DOHH2 (cell line): ENCODE data around the gene NLGN3.

Source experiments
- H3F3A ChIP-seq: fragments of 200-600 bp; sonication (generic), shearing (Covaris generic); 2 replicates; pipeline ENCODE4 v1.6.0; 2016; ENCODE audit warnings: antibody characterized with exemption, mild to moderate bottlenecking; ENCODE audit not compliant: control insufficient read depth, insufficient read depth
- H3K27ac ChIP-seq: fragments of 200-600 bp; sonication (generic); 2 replicates; pipeline ENCODE4 v1.5.1; 2014; ENCODE audit warnings: low read depth, mild to moderate bottlenecking, low read length, moderate library complexity
- H3K27me3 ChIP-seq: fragments of 200-600 bp; sonication (generic); 2 replicates; pipeline ENCODE4 v1.6.1; 2014; ENCODE audit warnings: mild to moderate bottlenecking, low read length, mixed read lengths; ENCODE audit not compliant: control insufficient read depth
- H3K36me3 ChIP-seq: fragments of 200-600 bp; sonication (generic); 2 replicates; pipeline ENCODE4 v1.6.1; 2014; ENCODE audit warnings: mild to moderate bottlenecking, low read length, moderate library complexity, mixed read lengths; ENCODE audit not compliant: control insufficient read depth
- H3K4me1 ChIP-seq: fragments of 200-600 bp; sonication (generic); 2 replicates; pipeline ENCODE4 v1.6.1; 2014; ENCODE audit warnings: mild to moderate bottlenecking, low read length, mixed read lengths; ENCODE audit not compliant: control insufficient read depth
- H3K4me2 ChIP-seq: fragments of 200-600 bp; sonication (generic); 2 replicates; pipeline ENCODE4 v1.6.0; 2014; ENCODE audit warnings: mild to moderate bottlenecking, low read length, moderate library complexity
- H3K4me3 ChIP-seq: fragments of 200-600 bp; sonication (generic); 2 replicates; pipeline ENCODE4 v1.5.1; 2014; ENCODE audit warnings: mild to moderate bottlenecking, low read length, mixed read lengths
- H3K79me2 ChIP-seq: fragments of 200-600 bp; sonication (generic); 2 replicates; pipeline ENCODE4 v1.6.1; 2014; ENCODE audit warnings: mild to moderate bottlenecking, low read length, mixed read lengths; ENCODE audit not compliant: control insufficient read depth
- H3K9me2 ChIP-seq: fragments of 200-600 bp; sonication (generic); replicated peaks from 2 replicates; pipeline ENCODE4 v1.6.1; 2014; ENCODE audit warnings: mild to moderate bottlenecking, low read length, mixed read lengths; ENCODE audit not compliant: control insufficient read depth
- H3K9me3 ChIP-seq: fragments of 200-600 bp; sonication (generic); 2 replicates; pipeline ENCODE4 v1.6.1; 2014; ENCODE audit warnings: antibody characterized with exemption, low read length, mixed read lengths; ENCODE audit not compliant: control insufficient read depth, insufficient read depth
- H4K20me1 ChIP-seq: fragments of 200-600 bp; sonication (generic); 2 replicates; pipeline ENCODE4 v1.6.0; 2014; ENCODE audit warnings: low read depth, mild to moderate bottlenecking, antibody characterized with exemption, low read length, moderate library complexity; ENCODE audit not compliant: control insufficient read depth, insufficient read depth
- CTCF ChIP-seq: fragments of 200-600 bp; sonication (generic); IDR thresholded peaks from one replicate; pipeline ENCODE4 v1.5.1; 2014; ENCODE audit warnings: antibody characterized with exemption, mild to moderate bottlenecking, low read depth, low read length; ENCODE audit not compliant: poor library complexity, severe bottlenecking
- EZH2phosphoT487 ChIP-seq: fragments of 200-600 bp; sonication (generic); IDR thresholded peaks from 2 replicates; pipeline ENCODE4 v1.6.1; 2017; ENCODE audit warnings: borderline replicate concordance, mild to moderate bottlenecking, antibody characterized with exemption, low read length, moderate library complexity, mixed read lengths

NLGN3 gene

DNA sequence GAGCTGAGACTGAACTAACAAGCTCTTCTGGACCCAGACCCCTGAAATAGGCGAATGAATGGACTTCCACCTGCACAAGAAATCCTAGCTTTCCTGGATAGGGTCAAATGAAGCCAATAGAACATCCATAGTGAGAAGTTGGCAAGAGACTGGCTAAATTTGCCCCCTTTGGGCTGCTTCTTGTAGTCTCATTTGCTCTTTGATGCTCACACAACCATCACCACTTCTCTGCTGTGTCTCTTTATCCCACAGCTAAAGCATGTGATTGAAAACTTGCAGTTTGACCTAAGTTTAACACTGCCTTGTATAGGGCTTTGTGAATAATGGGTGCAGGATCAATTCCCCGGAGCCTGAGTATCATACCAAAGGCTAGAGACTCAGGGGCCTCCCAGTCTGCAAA lies 38.2 kb downstream of the NLGN3 start:
- Histone ChIP-seq H3F3A (peaks cover 2% of the 10 kb centered on the region; the same call in 1 of the 2 replicates), H3K27ac (peak overlapping the region; percentile 89), H3K36me3 (no peaks in the 10 kb centered on the region)

DNA sequence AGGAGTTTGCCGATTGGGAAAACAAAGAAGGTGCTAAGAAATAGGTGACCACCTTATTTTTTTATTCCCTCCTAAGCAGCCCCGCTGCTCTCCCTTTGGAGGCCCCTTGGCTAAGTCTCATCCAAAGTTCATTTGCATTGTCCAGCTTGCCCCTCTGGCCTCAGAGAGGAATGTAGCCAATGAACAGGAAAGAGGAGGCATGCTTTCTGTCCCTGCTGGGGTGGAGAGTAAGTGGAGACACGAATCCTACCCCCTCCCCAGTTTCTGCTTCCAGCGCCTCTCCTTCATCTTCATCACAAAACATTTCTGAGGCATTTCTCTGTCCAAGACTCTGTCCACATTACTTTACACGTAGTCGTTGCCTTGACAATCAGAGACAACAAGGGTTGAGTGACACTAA lies 38.7 kb downstream of the NLGN3 start:
- H3K4me3 ChIP-seq = no peak overlapping the region
- H3K9me2 ChIP-seq = no peaks in the 10 kb centered on the region
- no peaks in the 10 kb centered on the region for H3K9me3 ChIP-seq
- no peaks in the 10 kb centered on the region for H3K79me2 ChIP-seq
- H3K4me1 ChIP-seq = peaks cover 27% of the 10 kb centered on the region
- H3K27me3 ChIP-seq = no peaks in the 10 kb centered on the region
- no peaks in the 10 kb centered on the region for H4K20me1 ChIP-seq
- H3K27ac ChIP-seq = no peak overlapping the region
- peaks cover 2% of the 10 kb centered on the region; the same call in 1 of the 2 replicates for H3F3A ChIP-seq
- H3K4me2 ChIP-seq = no peak overlapping the region
- TF ChIP-seq CTCF = no peak
- TF ChIP-seq EZH2phosphoT487 = no peak
- no peaks in the 10 kb centered on the region for H3K36me3 ChIP-seq

More for the DNA sequence above, 38.2 kb downstream of the NLGN3 start:
- Histone ChIP-seq H4K20me1 (no peaks in the 10 kb centered on the region), H3K79me2 (no peaks in the 10 kb centered on the region), H3K27me3 (no peaks in the 10 kb centered on the region), H3K9me3 (no peaks in the 10 kb centered on the region), H3K4me1 (peaks cover 27% of the 10 kb centered on the region), H3K9me2 (no peaks in the 10 kb centered on the region), H3K4me2 (peak overlapping the region; percentile 84), H3K4me3 (peak overlapping the region; percentile 79)
- TF ChIP-seq EZH2phosphoT487 = no peak
- TF ChIP-seq CTCF = no peak

GRCh38 chrX:71184092-71184491 lies 39.5 kb downstream of the NLGN3 start:
- no peaks in the 10 kb centered on the region for H3K9me3 ChIP-seq
- H3K79me2 ChIP-seq = no peaks in the 10 kb centered on the region
- peaks cover 2% of the 10 kb centered on the region; the same call in 1 of the 2 replicates for H3F3A ChIP-seq
- H3K36me3 ChIP-seq = no peaks in the 10 kb centered on the region
- H3K4me1 ChIP-seq = peaks cover 24% of the 10 kb centered on the region
- no peak overlapping the region for H3K4me2 ChIP-seq
- no peak for TF ChIP-seq EZH2phosphoT487
- no peak for TF ChIP-seq CTCF
- no peaks in the 10 kb centered on the region for H4K20me1 ChIP-seq
- H3K4me3 ChIP-seq = no peak overlapping the region
- no peaks in the 10 kb centered on the region for H3K27me3 ChIP-seq
- no peaks in the 10 kb centered on the region for H3K9me2 ChIP-seq
- no peak overlapping the region for H3K27ac ChIP-seq
